ENCODE results near the gene ALDH18A1.

ALDH18A1 gene

DNA sequence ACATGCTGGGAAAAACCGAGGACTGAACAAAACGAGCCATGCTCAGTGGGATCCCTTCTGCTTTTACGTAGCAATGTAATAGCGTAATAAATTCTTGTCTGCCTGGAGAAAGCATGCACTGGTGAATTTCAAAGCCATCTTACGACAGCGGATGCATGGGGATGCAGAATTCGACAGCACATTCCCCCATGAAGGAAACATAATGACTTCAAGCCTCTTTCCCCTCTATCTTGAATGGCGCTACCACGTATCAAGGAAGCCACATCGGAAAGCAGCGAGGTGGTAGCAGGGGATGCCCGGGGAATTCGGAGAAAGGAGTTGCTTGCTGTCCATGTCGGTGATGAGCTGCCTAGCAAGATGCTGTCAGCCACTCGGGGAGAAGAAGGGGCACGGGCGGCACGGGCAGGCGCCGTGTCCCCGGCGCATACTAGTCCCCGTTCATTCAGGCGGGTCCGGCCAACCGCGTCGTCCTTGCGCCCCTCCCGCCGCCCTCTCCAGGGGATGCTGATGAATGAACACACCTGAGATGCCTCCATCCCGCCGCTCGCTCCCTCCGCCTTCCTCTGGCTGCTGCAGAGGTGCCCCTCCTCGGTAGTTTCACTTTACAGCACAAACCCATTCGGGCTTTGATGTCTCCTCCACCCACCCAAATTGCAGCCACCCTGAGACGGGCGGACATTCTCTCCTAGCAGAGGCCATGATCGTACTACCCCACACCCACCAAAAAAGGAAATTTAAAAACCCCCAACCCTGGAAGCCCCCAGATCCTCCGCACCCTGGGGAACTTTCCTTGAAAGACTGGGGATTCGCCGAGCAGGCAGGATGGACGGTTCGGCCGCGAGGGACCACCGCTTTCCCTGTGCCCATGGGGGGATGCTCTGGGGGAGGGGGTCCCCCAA lies 96.0 kb downstream of the ALDH18A1 start:
- Mint-ChIP-seq H3K27ac (no peak overlapping the region), H3K4me1 (peaks cover 81% of the 10 kb centered on the region), H3K4me3 (peak overlapping the region; percentile 95), H3K36me3 (ENCODE audit: low read depth) (no peaks in the 10 kb centered on the region), H3K9me3 (no peaks in the 10 kb centered on the region), H3K27me3 (ENCODE audit: low read depth, poor library complexity) (peaks cover 23% of the 10 kb centered on the region)
- DNase-seq: peak; percentile 45
- TF ChIP-seq, protein P1, sequence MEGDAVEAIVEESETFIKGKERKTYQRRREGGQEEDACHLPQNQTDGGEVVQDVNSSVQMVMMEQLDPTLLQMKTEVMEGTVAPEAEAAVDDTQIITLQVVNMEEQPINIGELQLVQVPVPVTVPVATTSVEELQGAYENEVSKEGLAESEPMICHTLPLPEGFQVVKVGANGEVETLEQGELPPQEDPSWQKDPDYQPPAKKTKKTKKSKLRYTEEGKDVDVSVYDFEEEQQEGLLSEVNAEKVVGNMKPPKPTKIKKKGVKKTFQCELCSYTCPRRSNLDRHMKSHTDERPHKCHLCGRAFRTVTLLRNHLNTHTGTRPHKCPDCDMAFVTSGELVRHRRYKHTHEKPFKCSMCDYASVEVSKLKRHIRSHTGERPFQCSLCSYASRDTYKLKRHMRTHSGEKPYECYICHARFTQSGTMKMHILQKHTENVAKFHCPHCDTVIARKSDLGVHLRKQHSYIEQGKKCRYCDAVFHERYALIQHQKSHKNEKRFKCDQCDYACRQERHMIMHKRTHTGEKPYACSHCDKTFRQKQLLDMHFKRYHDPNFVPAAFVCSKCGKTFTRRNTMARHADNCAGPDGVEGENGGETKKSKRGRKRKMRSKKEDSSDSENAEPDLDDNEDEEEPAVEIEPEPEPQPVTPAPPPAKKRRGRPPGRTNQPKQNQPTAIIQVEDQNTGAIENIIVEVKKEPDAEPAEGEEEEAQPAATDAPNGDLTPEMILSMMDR (IDR thresholded peaks at IDR 0.05): no peak

- Mint-ChIP-seq H3K4me3 (peak overlapping the region; percentile 95), H3K9me3 (no peaks in the 10 kb centered on the region), H3K4me1 (peaks cover 80% of the 10 kb centered on the region), H3K27ac (no peak overlapping the region), H3K36me3 (ENCODE audit: low read depth) (no peaks in the 10 kb centered on the region), H3K27me3 (ENCODE audit: low read depth, poor library complexity) (peaks cover 23% of the 10 kb centered on the region)
- DNase-seq: no peak
- TF ChIP-seq, protein P1 (IDR thresholded peaks at IDR 0.05): no peak
Measured at GRCh38 chr10:95559896-95560277, 96.6 kb downstream of the ALDH18A1 start.

- Mint-ChIP-seq H3K4me1 (peaks cover 75% of the 10 kb centered on the region), H3K27ac (no peak overlapping the region), H3K27me3 (ENCODE audit: low read depth, poor library complexity) (peaks cover 23% of the 10 kb centered on the region), H3K9me3 (no peaks in the 10 kb centered on the region), H3K36me3 (ENCODE audit: low read depth) (no peaks in the 10 kb centered on the region), H3K4me3 (peak overlapping the region; percentile 95)
- peak; percentile 45 for DNase-seq
- TF ChIP-seq, protein P1 (IDR thresholded peaks at IDR 0.05): no peak
Measured at GRCh38 chr10:95559471-95559870, 97.0 kb downstream of the ALDH18A1 start.

- H3K4me3 Mint-ChIP-seq: peak overlapping the region; percentile 95
- TF ChIP-seq, protein P1 (IDR thresholded peaks at IDR 0.05): no peak
- peaks cover 73% of the 10 kb centered on the region for H3K4me1 Mint-ChIP-seq
- H3K27ac Mint-ChIP-seq: no peak overlapping the region
- peaks cover 23% of the 10 kb centered on the region for H3K27me3 Mint-ChIP-seq (ENCODE audit: low read depth, poor library complexity)
- H3K36me3 Mint-ChIP-seq (ENCODE audit: low read depth): no peaks in the 10 kb centered on the region
- DNase-seq: no peak
- no peaks in the 10 kb centered on the region for H3K9me3 Mint-ChIP-seq
Measured at GRCh38 chr10:95558593-95559320, 97.8 kb downstream of the ALDH18A1 start.

GRCh38 chr10:95556994-95557767 lies 99.3 kb downstream of the ALDH18A1 start:
- Mint-ChIP-seq H3K27ac (peak overlapping the region; percentile 15), H3K36me3 (ENCODE audit: low read depth) (peaks cover 9% of the 10 kb centered on the region), H3K4me3 (no peak overlapping the region), H3K9me3 (peaks cover 10% of the 10 kb centered on the region), H3K4me1 (peaks cover 73% of the 10 kb centered on the region), H3K27me3 (ENCODE audit: low read depth, poor library complexity) (peaks cover 23% of the 10 kb centered on the region)
- TF ChIP-seq, protein P1 (IDR thresholded peaks at IDR 0.05): no peak
- DNase-seq: no peak
